PFSK-1 (cell line): ENCODE results near the gene WBP11.

Source experiments
- POLR2AphosphoS5 ChIP-seq: IDR thresholded peaks from 2 replicates; pipeline ENCODE4 v1.6.1; 2012; ENCODE audit warnings: low read depth, mild to moderate bottlenecking, control low read depth, low read length, moderate library complexity
- REST ChIP-seq, 2 experiments: IDR thresholded peaks; 2 replicates each; pipeline versions ENCODE4 v1.6.1 to v1.8.0; 2011 to 2012; ENCODE audit warnings: low read depth in 2 of 2, low read length in 2 of 2, control low read depth in 1 of 2, inconsistent platforms in 1 of 2, mild to moderate bottlenecking in 1 of 2, moderate library complexity in 1 of 2; ENCODE audit not compliant: insufficient read depth in 1 of 2

- TF ChIP-seq POLR2AphosphoS5: no peak
- no peak for TF ChIP-seq REST (IDR thresholded peaks at IDR 0.05; ENCODE audit: insufficient read depth in 1 of 2, low read depth in 2 of 2, low read length in 2 of 2)
These were observed 34.4 kb downstream of the WBP11 start for GRCh38 chr12:14768823-14769405.
